ENCODE results near the gene CACNA1H. TPM values are rescaled to one million over a fixed set of nuclear protein-coding genes. Genes with fewer than 3 reads are reported as not detected.

The CACNA1H gene
- total RNA-seq, 1 experiment from 2014 or later: 24.3 TPM

GRCh38 chr16:1171854-1172428, 19.0 kb downstream of the CACNA1H start:
- Histone ChIP-seq H3K9me2 (ENCODE audit: insufficient read depth) (no peaks in the 10 kb centered on the region), H4K20me1 (ENCODE audit: insufficient read depth) (no peaks in the 10 kb centered on the region), H3K4me1 (ENCODE audit: control insufficient read depth in 1 of 2, insufficient read depth in 2 of 2, low read length in 2 of 2) (peaks cover 18 to 20% of the 10 kb centered on the region in 2 experiments), H3K4me3 (replicated peaks in 1 of 2; ENCODE audit: low read depth in 1 of 2, low read length in 2 of 2) (no peak overlapping the region), H2AFZ (ENCODE audit: low read depth, low read length, poor library complexity, severe bottlenecking) (no peak overlapping the region), H3K4me2 (ENCODE audit: low read length) (no peak overlapping the region), H3K27ac (ENCODE audit: low read depth, low read length) (no peak overlapping the region), H3K36me3 (ENCODE audit: control insufficient read depth in 1 of 2, insufficient read depth in 2 of 2, low read length in 2 of 2) (no peaks in the 10 kb centered on the region), H3K9me3 (ENCODE audit: control insufficient read depth in 1 of 2, insufficient read depth in 1 of 2, low read depth in 1 of 2, low read length in 2 of 2) (no peaks in the 10 kb centered on the region), H3K27me3 (ENCODE audit: insufficient read depth, low read length) (no peaks in the 10 kb centered on the region), H3K79me2 (ENCODE audit: insufficient read depth, low read length) (no peaks in the 10 kb centered on the region), H3K9ac (ENCODE audit: low read length) (no peak overlapping the region)
- intact Hi-C loops (cut with micrococcal nuclease): no loop called here
- TF ChIP-seq CBX3 (IDR thresholded peaks at IDR 0.05; ENCODE audit: low read depth): no peak
- TF ChIP-seq ELF1 (IDR thresholded peaks at IDR 0.05; ENCODE audit: borderline replicate concordance, low read depth): no peak
- no peak for TF ChIP-seq CEBPB (IDR thresholded peaks at IDR 0.05; ENCODE audit: low read depth)
- no peak for TF ChIP-seq SRF (IDR thresholded peaks at IDR 0.05; ENCODE audit: low read depth)
- TF ChIP-seq YY1 (IDR thresholded peaks at IDR 0.05; ENCODE audit: extremely low read depth, insufficient replicate concordance, low read depth, low read length): no peak
- no peak for TF ChIP-seq POLR2A (IDR thresholded peaks at IDR 0.05; ENCODE audit: borderline replicate concordance, extremely low read depth, insufficient read depth, insufficient read length)
- TF ChIP-seq REST (IDR thresholded peaks at IDR 0.05; ENCODE audit: low read depth): no peak
- TF ChIP-seq, protein P1, sequence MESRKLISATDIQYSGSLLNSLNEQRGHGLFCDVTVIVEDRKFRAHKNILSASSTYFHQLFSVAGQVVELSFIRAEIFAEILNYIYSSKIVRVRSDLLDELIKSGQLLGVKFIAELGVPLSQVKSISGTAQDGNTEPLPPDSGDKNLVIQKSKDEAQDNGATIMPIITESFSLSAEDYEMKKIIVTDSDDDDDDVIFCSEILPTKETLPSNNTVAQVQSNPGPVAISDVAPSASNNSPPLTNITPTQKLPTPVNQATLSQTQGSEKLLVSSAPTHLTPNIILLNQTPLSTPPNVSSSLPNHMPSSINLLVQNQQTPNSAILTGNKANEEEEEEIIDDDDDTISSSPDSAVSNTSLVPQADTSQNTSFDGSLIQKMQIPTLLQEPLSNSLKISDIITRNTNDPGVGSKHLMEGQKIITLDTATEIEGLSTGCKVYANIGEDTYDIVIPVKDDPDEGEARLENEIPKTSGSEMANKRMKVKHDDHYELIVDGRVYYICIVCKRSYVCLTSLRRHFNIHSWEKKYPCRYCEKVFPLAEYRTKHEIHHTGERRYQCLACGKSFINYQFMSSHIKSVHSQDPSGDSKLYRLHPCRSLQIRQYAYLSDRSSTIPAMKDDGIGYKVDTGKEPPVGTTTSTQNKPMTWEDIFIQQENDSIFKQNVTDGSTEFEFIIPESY (IDR thresholded peaks at IDR 0.05; ENCODE audit: extremely low read depth, insufficient replicate concordance, low read length): no peak
- TF ChIP-seq, protein P2, sequence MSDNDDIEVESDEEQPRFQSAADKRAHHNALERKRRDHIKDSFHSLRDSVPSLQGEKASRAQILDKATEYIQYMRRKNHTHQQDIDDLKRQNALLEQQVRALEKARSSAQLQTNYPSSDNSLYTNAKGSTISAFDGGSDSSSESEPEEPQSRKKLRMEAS (IDR thresholded peaks at IDR 0.05): no peak
- no peak for TF ChIP-seq FOSL1 (IDR thresholded peaks at IDR 0.05; ENCODE audit: low read depth)
- no peak for TF ChIP-seq EZH2phosphoT487 (IDR thresholded peaks at IDR 0.05; ENCODE audit: borderline replicate concordance)
- no peak for TF ChIP-seq SIN3A (IDR thresholded peaks at IDR 0.05; ENCODE audit: low read depth)
- TF ChIP-seq EZH2 (IDR thresholded peaks at IDR 0.05): no peak
- TF ChIP-seq ZNF274 (IDR thresholded peaks at IDR 0.05; ENCODE audit: low read depth, low read length): no peak
- no peak for TF ChIP-seq JUND (IDR thresholded peaks at IDR 0.05)
- TF ChIP-seq EGR1 (IDR thresholded peaks at IDR 0.05; ENCODE audit: low read depth): no peak
- TF ChIP-seq TCF7L2 (IDR thresholded peaks at IDR 0.05; ENCODE audit: borderline replicate concordance, extremely low read depth, insufficient read depth, insufficient read length): no peak
- no peak for TF ChIP-seq ZFX (IDR thresholded peaks at IDR 0.05)
- no peak for TF ChIP-seq SP1 (IDR thresholded peaks at IDR 0.05; ENCODE audit: low read depth)
- TF ChIP-seq, protein P3, sequence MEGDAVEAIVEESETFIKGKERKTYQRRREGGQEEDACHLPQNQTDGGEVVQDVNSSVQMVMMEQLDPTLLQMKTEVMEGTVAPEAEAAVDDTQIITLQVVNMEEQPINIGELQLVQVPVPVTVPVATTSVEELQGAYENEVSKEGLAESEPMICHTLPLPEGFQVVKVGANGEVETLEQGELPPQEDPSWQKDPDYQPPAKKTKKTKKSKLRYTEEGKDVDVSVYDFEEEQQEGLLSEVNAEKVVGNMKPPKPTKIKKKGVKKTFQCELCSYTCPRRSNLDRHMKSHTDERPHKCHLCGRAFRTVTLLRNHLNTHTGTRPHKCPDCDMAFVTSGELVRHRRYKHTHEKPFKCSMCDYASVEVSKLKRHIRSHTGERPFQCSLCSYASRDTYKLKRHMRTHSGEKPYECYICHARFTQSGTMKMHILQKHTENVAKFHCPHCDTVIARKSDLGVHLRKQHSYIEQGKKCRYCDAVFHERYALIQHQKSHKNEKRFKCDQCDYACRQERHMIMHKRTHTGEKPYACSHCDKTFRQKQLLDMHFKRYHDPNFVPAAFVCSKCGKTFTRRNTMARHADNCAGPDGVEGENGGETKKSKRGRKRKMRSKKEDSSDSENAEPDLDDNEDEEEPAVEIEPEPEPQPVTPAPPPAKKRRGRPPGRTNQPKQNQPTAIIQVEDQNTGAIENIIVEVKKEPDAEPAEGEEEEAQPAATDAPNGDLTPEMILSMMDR (IDR thresholded peaks at IDR 0.05 in 2 of 3, conservative IDR thresholded peaks at IDR 0.05 in 1 of 3; ENCODE audit: borderline replicate concordance in 1 of 3, insufficient read depth in 1 of 3, low read depth in 2 of 3, low read length in 2 of 3): no peak
- ChIA-PET POLR2A (interaction anchor here (0.7 kb wide), 1 partner anchor 2000 kb away, joined by 4 read pairs; no protein-coding TSS in a partner anchor), CTCF (no interaction called here), RAD21 (ENCODE audit: low non-redundant PET in 1 of 2, low total read pairs in 2 of 2, uncharacterized antibody in 2 of 2, unreplicated experiment in 2 of 2) (no interaction called here)
- BruUV-seq (replicated peaks): no TSS peak
- ATAC-seq (no peak), DNase-seq (ENCODE audit: low read depth, low spot score) (no peak)
